H1 (cell line): Measurements from ENCODE around the gene ZFAND5. TPM values are rescaled to one million over a fixed set of nuclear protein-coding genes. Genes with fewer than 3 reads are reported as not detected.

ENCODE experiments used
- CTCF ChIA-PET: fragments of 300-600 bp; sonication (Branson Sonifier 250); formaldehyde crosslinking; loops from one replicate; lab custom pipeline; 2021; ENCODE audit not compliant: partially characterized antibody; lab: Charles Lee
- POLR2A ChIA-PET: fragments of 300-600 bp; sonication (Branson Sonifier 250); formaldehyde crosslinking; loops from one replicate; lab custom pipeline; 2021; ENCODE audit warnings: inconsistent platforms; ENCODE audit not compliant: partially characterized antibody; lab: Charles Lee
- DNase-seq, 2 experiments: peaks; one replicate each; pipeline versions ENCODE4 v3.0.0 to v3.0.0-alpha.2; 2010 to 2022; ENCODE audit warnings: low spot score in 2 of 2, low read depth in 1 of 2, mixed read lengths in 1 of 2
- FAIRE-seq: peaks from 2 replicates; lab custom pipeline; 2011; peaks lifted over from hg19 to GRCh38; lab: Jason Lieb, UNC
- H2AFZ ChIP-seq: 2 replicates; pipeline ENCODE4 v1.8.1; 2012; ENCODE audit warnings: low read length, inconsistent platforms
- H2AK5ac ChIP-seq: 2 replicates; pipeline ENCODE4 v1.6.1; 2013; ENCODE audit warnings: low read depth, low read length
- H2BK120ac ChIP-seq: replicated peaks from 2 replicates; pipeline ENCODE3; 2013; ENCODE audit warnings: low read depth, low read length, inconsistent platforms
- H2BK12ac ChIP-seq: 2 replicates; pipeline ENCODE4 v1.6.1; 2013; ENCODE audit warnings: low read depth, low read length
- H2BK15ac ChIP-seq: 2 replicates; pipeline ENCODE4 v1.6.1; 2013; ENCODE audit warnings: low read length
- H2BK20ac ChIP-seq: 2 replicates; pipeline ENCODE4 v1.6.1; 2013; ENCODE audit warnings: low read length
- H2BK5ac ChIP-seq: 2 replicates; pipeline ENCODE4 v1.6.1; 2013; ENCODE audit warnings: low read depth, low read length
- H3K14ac ChIP-seq: 2 replicates; pipeline ENCODE4 v1.6.1; 2013; ENCODE audit warnings: inconsistent platforms; ENCODE audit not compliant: insufficient read length
- H3K18ac ChIP-seq: 2 replicates; pipeline ENCODE4 v1.6.1; 2013; ENCODE audit warnings: low read length; ENCODE audit errors: extremely low read depth
- H3K23ac ChIP-seq: 2 replicates; pipeline ENCODE4 v1.6.1; 2013; ENCODE audit warnings: inconsistent platforms; ENCODE audit not compliant: insufficient read length
- H3K23me2 ChIP-seq: 2 replicates; pipeline ENCODE4 v1.6.1; 2013; ENCODE audit warnings: low read depth, low read length
- H3K27ac ChIP-seq: 2 replicates; pipeline ENCODE4 v1.6.1; 2011; ENCODE audit warnings: low read depth, low read length, inconsistent platforms
- H3K27me3 ChIP-seq, 4 experiments: replicated peaks in 1 of 4; 1 replicate in 1 of 4; 2 replicates in 3 of 4; pipeline versions ENCODE4 v1.6.1 to v1.8.1; 2011 to 2013; ENCODE audit warnings: low read length in 3 of 4, mild to moderate bottlenecking in 3 of 4, inconsistent platforms in 2 of 4, mixed read lengths in 2 of 4, moderate library complexity in 1 of 4; ENCODE audit not compliant: control insufficient read depth in 3 of 4, insufficient read depth in 3 of 4; ENCODE audit errors: extremely low read depth in 1 of 4
- H3K36me3 ChIP-seq, 4 experiments: 2 replicates each; pipeline versions ENCODE4 v1.6.1 to v1.8.1; 2011 to 2013; ENCODE audit warnings: mild to moderate bottlenecking in 4 of 4, low read length in 3 of 4, moderate library complexity in 2 of 4, control low read depth in 1 of 4, inconsistent platforms in 1 of 4; ENCODE audit not compliant: insufficient read depth in 4 of 4, control insufficient read depth in 2 of 4
- H3K4ac ChIP-seq: replicated peaks from 2 replicates; pipeline ENCODE3; 2013; ENCODE audit warnings: low read length, low read depth, mixed read lengths, inconsistent platforms; ENCODE audit not compliant: insufficient read length
- H3K4me1 ChIP-seq, 4 experiments: replicated peaks in 1 of 4; 1 replicate in 1 of 4; 2 replicates in 3 of 4; pipeline versions ENCODE4 v1.6.1 to v1.8.1; 2011 to 2013; ENCODE audit warnings: low read length in 3 of 4, inconsistent platforms in 2 of 4, mixed read lengths in 1 of 4; ENCODE audit not compliant: insufficient read depth in 4 of 4, control insufficient read depth in 3 of 4
- H3K4me2 ChIP-seq, 2 experiments: 2 replicates each; pipeline versions ENCODE4 v1.6.1 to v1.8.1; 2011 to 2013; ENCODE audit warnings: low read depth in 2 of 2, low read length in 2 of 2, control low read depth in 1 of 2, inconsistent platforms in 1 of 2, mild to moderate bottlenecking in 1 of 2; ENCODE audit not compliant: insufficient read depth in 1 of 2
- H3K4me3 ChIP-seq, 4 experiments: fragments of 200-600, 300-600 bp in 1 of 4; sonication (generic), shearing (Covaris generic), sonication (Bioruptor Twin) in 1 of 4; 2 replicates each; pipeline versions ENCODE4 v1.5.1 to v1.8.1; 2011 to 2016; ENCODE audit warnings: low read length in 4 of 4, low read depth in 3 of 4, control low read depth in 2 of 4, inconsistent platforms in 2 of 4, mild to moderate bottlenecking in 2 of 4, mixed read lengths in 1 of 4, moderate library complexity in 1 of 4; ENCODE audit not compliant: insufficient read depth in 2 of 4; ENCODE audit errors: extremely low read depth in 1 of 4
- H3K56ac ChIP-seq: replicated peaks from 2 replicates; pipeline ENCODE3; 2013; ENCODE audit warnings: low read depth, mild to moderate bottlenecking, mixed read lengths, low read length, inconsistent platforms; ENCODE audit not compliant: insufficient read length
- H3K79me1 ChIP-seq: 2 replicates; pipeline ENCODE4 v1.6.1; 2013; ENCODE audit warnings: low read depth, low read length, control low read depth
- H3K79me2 ChIP-seq, 2 experiments: 2 replicates each; pipeline versions ENCODE4 v1.6.1 to v1.8.1; 2012 to 2013; ENCODE audit warnings: low read length in 2 of 2, mild to moderate bottlenecking in 2 of 2, inconsistent platforms in 1 of 2; ENCODE audit not compliant: insufficient read depth in 2 of 2, control insufficient read depth in 1 of 2
- H3K9ac ChIP-seq, 4 experiments: replicated peaks in 1 of 4; 1 replicate in 1 of 4; 2 replicates in 3 of 4; pipeline versions ENCODE4 v1.6.1 to v1.8.1; 2011 to 2013; ENCODE audit warnings: low read depth in 3 of 4, low read length in 3 of 4, control low read depth in 2 of 4, mild to moderate bottlenecking in 2 of 4, moderate library complexity in 2 of 4, inconsistent platforms in 1 of 4; ENCODE audit errors: extremely low read depth in 1 of 4
- H3K9me3 ChIP-seq, 2 experiments: 2 replicates each; pipeline versions ENCODE4 v1.6.1 to v1.8.1; 2012 to 2013; ENCODE audit warnings: mild to moderate bottlenecking in 2 of 2, moderate library complexity in 2 of 2, control low read depth in 1 of 2, inconsistent platforms in 1 of 2, low read depth in 1 of 2, low read length in 1 of 2, mixed read lengths in 1 of 2; ENCODE audit not compliant: insufficient read depth in 2 of 2
- H4K20me1 ChIP-seq, 2 experiments: replicated peaks in 1 of 2; 2 replicates each; pipeline versions ENCODE3 to v1.8.1; 2011 to 2013; ENCODE audit warnings: inconsistent platforms in 2 of 2, low read length in 2 of 2, mild to moderate bottlenecking in 1 of 2; ENCODE audit not compliant: insufficient read depth in 2 of 2, control insufficient read depth in 1 of 2
- H4K5ac ChIP-seq: 2 replicates; pipeline ENCODE4 v1.6.1; 2013; ENCODE audit warnings: low read length, low read depth, mixed read lengths, inconsistent platforms; ENCODE audit not compliant: insufficient read length
- H4K8ac ChIP-seq: 2 replicates; pipeline ENCODE4 v1.8.0; 2013; ENCODE audit warnings: mild to moderate bottlenecking, moderate library complexity, low read length, inconsistent platforms; ENCODE audit not compliant: insufficient read depth; ENCODE audit errors: extremely low read depth
- H4K91ac ChIP-seq: replicated peaks from 2 replicates; pipeline ENCODE3; 2013; ENCODE audit warnings: low read length, mixed read lengths, inconsistent platforms; ENCODE audit not compliant: insufficient read length
- CREB1 ChIP-seq: IDR thresholded peaks from 2 replicates; pipeline ENCODE4 v1.6.1; 2012; ENCODE audit warnings: inconsistent platforms
- MAFK ChIP-seq: IDR thresholded peaks from 2 replicates; pipeline ENCODE4 v1.6.1; 2012; ENCODE audit warnings: low read depth, mild to moderate bottlenecking, improper control_type of control experiment, low read length
- POLR2AphosphoS5 ChIP-seq: IDR thresholded peaks from 2 replicates; pipeline ENCODE4 v1.6.1; 2011; ENCODE audit warnings: low read depth, low read length
- POU5F1 ChIP-seq: IDR thresholded peaks from 2 replicates; pipeline ENCODE4 v1.6.1; 2011; ENCODE audit warnings: low read depth, mild to moderate bottlenecking, low read length, moderate library complexity
- RAD21 ChIP-seq, 2 experiments: IDR thresholded peaks in 1 of 2; conservative IDR thresholded peaks in 1 of 2; 2 replicates each; pipeline ENCODE4 v1.6.1; 2011; ENCODE audit warnings: low read depth in 2 of 2, low read length in 2 of 2, improper control_type of control experiment in 1 of 2, inconsistent platforms in 1 of 2, mild to moderate bottlenecking in 1 of 2, moderate library complexity in 1 of 2
- RBBP5 ChIP-seq: IDR thresholded peaks from 2 replicates; pipeline ENCODE4 v1.7.1; 2012; ENCODE audit warnings: low read depth, mild to moderate bottlenecking, inconsistent platforms, low read length, moderate library complexity, borderline replicate concordance
- SP1 ChIP-seq: IDR thresholded peaks from 2 replicates; pipeline ENCODE4 v1.6.1; 2011; ENCODE audit warnings: low read depth, low read length
- TAF1 ChIP-seq: IDR thresholded peaks from 2 replicates; pipeline ENCODE4 v1.6.1; 2011; ENCODE audit warnings: mild to moderate bottlenecking, low read depth, low read length
- TAF7 ChIP-seq: optimal IDR thresholded peaks from 2 replicates; pipeline ENCODE3; 2011; ENCODE audit warnings: low read depth, mild to moderate bottlenecking, inconsistent platforms, low read length, moderate library complexity, borderline replicate concordance
- WGBS, 2 experiments: shearing (Covaris generic) in 1 of 2; methylation state at CpG; one replicate each; pipeline versions ENCODE4 v1.1.6 to v1.1.7; 2013 to 2015; ENCODE audit warnings: low lambda C conversion rate in 2 of 2, mixed read lengths in 2 of 2, inconsistent platforms in 1 of 2, low coverage in 1 of 2, missing lambda C conversion rate in 1 of 2; ENCODE audit not compliant: insufficient replicate concordance in 2 of 2, insufficient coverage in 1 of 2, insufficient read length in 1 of 2; ENCODE audit errors: extremely low coverage in 1 of 2, missing lambda C conversion rate in 1 of 2; 5-methylcytosine and 5-hydroxymethylcytosine counted together
- polyA plus RNA-seq, 7 experiments: library from polyadenylated mRNA; depleted of rRNA in 3 of 7; stranded (reverse) in 5 of 7; unstranded in 2 of 7; fragments of >200 nt in 5 of 7; fragments of 200-250 nt in 2 of 7; gene quantifications; 1 replicate in 5 of 7; 2 replicates in 1 of 7; 4 replicates in 1 of 7; pipeline versions ENCODE4 v1.2.1 to v1.2.3, GENCODE V29; 2011 to 2013; ENCODE audit warnings: missing spikeins in 2 of 7, mixed read lengths in 2 of 7
- total RNA-seq: library from RNA; stranded (reverse); fragmentation: NEBNext Ultra II Directional; extraction: Animal tissue kit (Norgen Biotek cat#: 25700); gene quantifications from 2 replicates; pipeline ENCODE4 v1.2.1, GENCODE V29; 2021

ZFAND5 gene
- total and polyA plus RNA-seq, 2 of the 8 experiments (the other 6 are each of a cell fraction or from before 2014, with no cell fraction given), result 76.7 to 225 TPM

- Histone ChIP-seq H4K91ac (no peak overlapping the region), H3K36me3 (no peaks in the 10 kb centered on the region), H2BK120ac (no peak overlapping the region), H2BK20ac (no peak overlapping the region; the same call in 1 of the 2 replicates), H2AK5ac (no peak overlapping the region), H3K56ac (no peak overlapping the region), H3K4me2 (no peak overlapping the region), H2BK5ac (no peak overlapping the region), H3K79me1 (no peaks in the 10 kb centered on the region), H3K4ac (no peak overlapping the region), H2BK12ac (no peak overlapping the region), H3K9ac (no peak overlapping the region), H3K23me2 (no peaks in the 10 kb centered on the region), H4K5ac (no peak overlapping the region), H3K14ac (no peak overlapping the region), H2AFZ (peak overlapping the region; percentile 78), H2BK15ac (no peak overlapping the region), H4K8ac (no peak overlapping the region), H3K4me3 (0 out of 8 replicates have a peak overlapping the region, but pooled peaks of 1 of the 4 experiments have one; percentile 5), H3K27me3 (no peaks in the 10 kb centered on the region), H3K27ac (no peak overlapping the region), H3K79me2 (no peaks in the 10 kb centered on the region), H3K18ac (no peak overlapping the region), H3K4me1 (peaks cover 0 to 2% (median 0%) of the 10 kb centered on the region in 4 experiments; a peak in 1 of 7 replicates), H3K23ac (no peak overlapping the region), H4K20me1 (no peaks in the 10 kb centered on the region), H3K9me3 (no peaks in the 10 kb centered on the region)
- peak in 1 of 2 experiments; percentile 13 for DNase-seq
- TF ChIP-seq MAFK (0 out of 2 replicates have a peak, but pooled peaks have one; percentile 2), POLR2AphosphoS5 (no peak), RAD21 (IDR thresholded peaks at IDR 0.05 in 1 of 2, conservative IDR thresholded peaks at IDR 0.05 in 1 of 2; ENCODE audit: low read depth in 2 of 2, low read length in 2 of 2) (no peak), POU5F1 (no peak), TAF1 (no peak), CREB1 (peak; percentile 31; the same call in 1 of the 2 replicates), SP1 (peak; percentile 49; the same call in 1 of the 2 replicates), TAF7 (no peak), RBBP5 (no peak)
- peak; percentile 87 for FAIRE-seq
- ChIA-PET CTCF (interaction anchor here (0.5 to 2.5 kb wide), 6 partner anchors 9 to 1921 kb away, joined by 3 to 9 read pairs (median 4); no protein-coding TSS in a partner anchor), POLR2A (interaction anchor here (1.4 kb wide), 1 partner anchor 60 kb away, joined by 7 read pairs; the partner anchor contains the start of gene ZFAND5)
- 76% methylated on average over 8 of the region's 8 CpGs; no CpG with 5 or more reads in 1 of the 2 experiments for WGBS, 2 experiments
Observed at GRCh38 chr9:72305102-72305546, 59.9 kb downstream of the ZFAND5 start.
